Measurements from ENCODE around the gene PTPRM. TPM values are rescaled to one million over a fixed set of nuclear protein-coding genes. Genes with fewer than 3 reads are reported as not detected.

Gene PTPRM
- total and polyA plus RNA-seq, 2 of the 4 experiments (the other 2 are of a cell fraction) = 28.3 to 51.2 TPM

DNA sequence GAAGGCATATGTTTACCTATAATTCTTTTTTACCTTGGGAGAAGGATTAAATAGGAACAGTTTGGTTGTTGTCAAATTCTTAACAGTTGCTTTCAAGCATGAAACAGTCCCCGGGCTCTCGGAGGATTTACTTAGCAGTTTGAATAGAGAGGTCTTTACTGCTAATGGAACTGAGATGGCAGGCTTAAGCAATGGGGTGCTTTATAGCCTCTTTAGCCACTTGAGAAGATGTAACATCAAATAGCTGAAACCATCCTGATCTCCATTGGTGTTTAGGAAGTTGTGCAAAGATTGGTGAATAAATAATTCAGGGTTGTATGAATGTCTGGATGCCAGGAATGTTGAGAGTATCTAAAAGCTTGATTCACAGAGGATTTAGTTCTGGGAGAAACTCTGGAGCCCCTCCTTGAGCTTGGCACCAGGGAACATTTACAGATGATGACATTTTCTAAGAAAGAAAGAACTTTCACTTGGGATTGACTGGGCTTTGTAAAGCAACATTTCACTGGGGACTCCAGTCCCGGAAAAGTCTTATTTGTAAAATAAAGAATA lies 51.9 kb downstream of the PTPRM start:
- no peak overlapping the region for H3K9ac ChIP-seq (ENCODE audit: low read depth, low read length)
- TF ChIP-seq RAD21 (IDR thresholded peaks at IDR 0.05; ENCODE audit: low read length) (no peak), MAFK (IDR thresholded peaks at IDR 0.05; ENCODE audit: low read depth, low read length) (no peak), POLR2A (IDR thresholded peaks at IDR 0.05; ENCODE audit: low read depth, low read length) (no peak), CHD1 (IDR thresholded peaks at IDR 0.05; ENCODE audit: low read depth, low read length) (no peak), SMC3 (IDR thresholded peaks at IDR 0.05; ENCODE audit: low read depth, low read length) (no peak), CEBPB (IDR thresholded peaks at IDR 0.05; ENCODE audit: low read depth, low read length) (no peak), MXI1 (IDR thresholded peaks at IDR 0.05; ENCODE audit: borderline replicate concordance, low read depth, low read length) (no peak), CTCF (conservative IDR thresholded peaks at IDR 0.05; ENCODE audit: low read depth, low read length) (no peak), RCOR1 (IDR thresholded peaks at IDR 0.05; ENCODE audit: insufficient replicate concordance, low read length) (no peak), NFE2L2 (IDR thresholded peaks at IDR 0.05; ENCODE audit: low read depth, low read length) (no peak), MAZ (IDR thresholded peaks at IDR 0.05; ENCODE audit: borderline replicate concordance, low read depth, low read length) (no peak), FOS (IDR thresholded peaks at IDR 0.05; ENCODE audit: low read depth, low read length) (no peak), BHLHE40 (IDR thresholded peaks at IDR 0.05; ENCODE audit: low read depth, low read length) (no peak), RFX5 (IDR thresholded peaks at IDR 0.05; ENCODE audit: low read depth, low read length) (no peak)
- TF ChIP-seq, protein P1, sequence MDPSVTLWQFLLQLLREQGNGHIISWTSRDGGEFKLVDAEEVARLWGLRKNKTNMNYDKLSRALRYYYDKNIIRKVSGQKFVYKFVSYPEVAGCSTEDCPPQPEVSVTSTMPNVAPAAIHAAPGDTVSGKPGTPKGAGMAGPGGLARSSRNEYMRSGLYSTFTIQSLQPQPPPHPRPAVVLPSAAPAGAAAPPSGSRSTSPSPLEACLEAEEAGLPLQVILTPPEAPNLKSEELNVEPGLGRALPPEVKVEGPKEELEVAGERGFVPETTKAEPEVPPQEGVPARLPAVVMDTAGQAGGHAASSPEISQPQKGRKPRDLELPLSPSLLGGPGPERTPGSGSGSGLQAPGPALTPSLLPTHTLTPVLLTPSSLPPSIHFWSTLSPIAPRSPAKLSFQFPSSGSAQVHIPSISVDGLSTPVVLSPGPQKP (IDR thresholded peaks at IDR 0.05; ENCODE audit: borderline replicate concordance, low read depth, low read length) = no peak
- TF ChIP-seq, protein P2, sequence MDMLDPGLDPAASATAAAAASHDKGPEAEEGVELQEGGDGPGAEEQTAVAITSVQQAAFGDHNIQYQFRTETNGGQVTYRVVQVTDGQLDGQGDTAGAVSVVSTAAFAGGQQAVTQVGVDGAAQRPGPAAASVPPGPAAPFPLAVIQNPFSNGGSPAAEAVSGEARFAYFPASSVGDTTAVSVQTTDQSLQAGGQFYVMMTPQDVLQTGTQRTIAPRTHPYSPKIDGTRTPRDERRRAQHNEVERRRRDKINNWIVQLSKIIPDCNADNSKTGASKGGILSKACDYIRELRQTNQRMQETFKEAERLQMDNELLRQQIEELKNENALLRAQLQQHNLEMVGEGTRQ (IDR thresholded peaks at IDR 0.05; ENCODE audit: low read depth, low read length) = no peak
- dilution Hi-C loops (cut with HindIII; ENCODE audit: low sequenced_read_pairs, unreplicated experiment) = no loop called here
- H3K27ac ChIP-seq (ENCODE audit: insufficient read depth, low read length) = no peak overlapping the region
- no peak overlapping the region for H2BK20ac ChIP-seq (ENCODE audit: low read depth, low read length)
- BruUV-seq (replicated peaks) = no TSS peak
- no peak overlapping the region for H3K18ac ChIP-seq (ENCODE audit: low read depth, low read length)
- no peak overlapping the region for H2AK5ac ChIP-seq (ENCODE audit: low read depth, low read length)
- DNase-seq = no peak
- H3K14ac ChIP-seq (replicated peaks; ENCODE audit: low read depth, low read length) = no peak overlapping the region
- no peak overlapping the region for H4K91ac ChIP-seq (ENCODE audit: insufficient read depth, low read depth, low read length)
- 92% methylated on average over 2 of the region's 3 CpGs; no CpG with 5 or more reads in 1 of the 2 experiments for WGBS, 2 experiments (ENCODE audit: extremely low coverage in 2 of 2, insufficient read length in 1 of 2)
- H3K4me2 ChIP-seq (ENCODE audit: low read depth, low read length) = no peak overlapping the region
- no peak overlapping the region for H2AFZ ChIP-seq (replicated peaks; ENCODE audit: low read length, poor library complexity)
- H3K36me3 ChIP-seq (ENCODE audit: control insufficient read depth, insufficient read depth, low read length) = no peaks in the 10 kb centered on the region
- H2BK120ac ChIP-seq (ENCODE audit: low read depth, low read length) = no peak overlapping the region
- no peak overlapping the region for H3K56ac ChIP-seq (ENCODE audit: extremely low read depth, insufficient read depth, low read length)
- H4K20me1 ChIP-seq (ENCODE audit: insufficient read depth, low read length) = peaks cover 10% of the 10 kb centered on the region; the same call in 1 of the 2 replicates
- H2BK5ac ChIP-seq (ENCODE audit: low read depth, low read length, poor library complexity, severe bottlenecking) = no peak overlapping the region
- peaks cover 28 to 43% of the 10 kb centered on the region in 2 experiments for H3K79me1 ChIP-seq (ENCODE audit: low read depth in 1 of 2, low read length in 2 of 2)
- H3K27me3 ChIP-seq (ENCODE audit: control insufficient read depth, insufficient read depth, low read length) = no peaks in the 10 kb centered on the region
- H3K4me1 ChIP-seq (ENCODE audit: control insufficient read depth, insufficient read depth, low read length) = peaks cover 14% of the 10 kb centered on the region
- POLR2A ChIA-PET (ENCODE audit: unreplicated experiment) = no interaction called here
- no peak overlapping the region for H3K4me3 ChIP-seq (ENCODE audit: insufficient read depth, low read depth, low read length)
- H3K9me3 ChIP-seq (ENCODE audit: control insufficient read depth, insufficient read depth, low read length) = no peaks in the 10 kb centered on the region
- no peak for ATAC-seq (ENCODE audit: low read depth)
- H3K4ac ChIP-seq (ENCODE audit: low read depth, low read length) = no peak overlapping the region
- peaks cover 2% of the 10 kb centered on the region for H3K9me1 ChIP-seq (ENCODE audit: insufficient read depth, low read length)
- H4K5ac ChIP-seq (ENCODE audit: low read depth, low read length) = no peak overlapping the region
- no peak overlapping the region for H4K8ac ChIP-seq (ENCODE audit: low read depth in 2 of 2, low read length in 2 of 2)
- no peak overlapping the region for H2AK9ac ChIP-seq (replicated peaks; ENCODE audit: low read depth, low read length, poor library complexity)
- intact Hi-C loops (cut with micrococcal nuclease) = loop anchor here (5.0 kb wide), 1 partner anchor 42 kb away; no protein-coding TSS in a partner anchor
- CTCF ChIA-PET = interaction anchor here (1.1 kb wide), 1 partner anchor 9 kb away, joined by 4 read pairs; no protein-coding TSS in a partner anchor
- in situ Hi-C loops (cut with MboI; ENCODE audit: low sequenced_read_pairs) = no loop called here
- no peak overlapping the region for H2BK15ac ChIP-seq (ENCODE audit: low read depth, low read length)
- H3K23ac ChIP-seq (ENCODE audit: low read depth, low read length) = no peak overlapping the region
